CD14-positive monocyte (primary cell): ENCODE data around the gene TGFB2. TPM values are rescaled to one million over a fixed set of nuclear protein-coding genes. Genes with fewer than 3 reads are reported as not detected.

Experiments used
- DNase-seq, 3 donors: peaks; one replicate each; pipeline ENCODE4 v3.0.0-alpha.2; 2011 to 2022
- H2AFZ ChIP-seq: 2 replicates; pipeline ENCODE4 v1.6.0; 2012; ENCODE audit warnings: mild to moderate bottlenecking, low read depth, low read length, inconsistent platforms; ENCODE audit not compliant: insufficient read depth, poor library complexity, severe bottlenecking
- H3K27ac ChIP-seq, 2 donors: 1 replicate in 1 of 2; 2 replicates in 1 of 2; pipeline ENCODE4 v1.5.1; 2012 to 2013; ENCODE audit warnings: low read length in 2 of 2, control low read depth in 1 of 2, inconsistent platforms in 1 of 2, low read depth in 1 of 2, mild to moderate bottlenecking in 1 of 2
- H3K27me3 ChIP-seq, 2 donors: one replicate each; pipeline versions ENCODE4 v1.6.0 to v1.6.1; 2011 to 2013; ENCODE audit warnings: low read length in 2 of 2; ENCODE audit not compliant: control insufficient read depth in 2 of 2, insufficient read depth in 2 of 2
- H3K36me3 ChIP-seq, 2 donors: replicated peaks in 1 of 2; 1 replicate in 1 of 2; 2 replicates in 1 of 2; pipeline versions ENCODE4 v1.5.1 to v1.6.1; 2012 to 2013; ENCODE audit warnings: low read length in 2 of 2, control low read depth in 1 of 2, inconsistent platforms in 1 of 2, mild to moderate bottlenecking in 1 of 2; ENCODE audit not compliant: insufficient read depth in 2 of 2, control insufficient read depth in 1 of 2
- H3K4me1 ChIP-seq, 2 donors: 1 replicate in 1 of 2; 2 replicates in 1 of 2; pipeline versions ENCODE4 v1.5.1 to v1.6.1; 2012 to 2013; ENCODE audit warnings: low read length in 2 of 2, control low read depth in 1 of 2, inconsistent platforms in 1 of 2, mild to moderate bottlenecking in 1 of 2, moderate library complexity in 1 of 2; ENCODE audit not compliant: insufficient read depth in 2 of 2, control insufficient read depth in 1 of 2
- H3K4me2 ChIP-seq: replicated peaks from 2 replicates; pipeline ENCODE3; 2012; ENCODE audit warnings: low read length, moderate library complexity, mild to moderate bottlenecking; ENCODE audit not compliant: poor library complexity, severe bottlenecking; ENCODE audit errors: extremely low read depth
- H3K4me3 ChIP-seq, 3 experiments: fragments of 200-600 bp in 1 of 3; sonication (generic) in 1 of 3; replicated peaks in 1 of 3; 1 replicate in 2 of 3; 2 replicates in 1 of 3; pipeline ENCODE4 v1.5.1; 2011 to 2013; ENCODE audit warnings: low read length in 3 of 3, mild to moderate bottlenecking in 3 of 3, control low read depth in 2 of 3, low read depth in 2 of 3, inconsistent platforms in 1 of 3, moderate library complexity in 1 of 3
- H3K79me2 ChIP-seq: 2 replicates; pipeline ENCODE4 v1.6.0; 2012; ENCODE audit warnings: mild to moderate bottlenecking, control low read depth, inconsistent platforms, low read length, moderate library complexity; ENCODE audit not compliant: insufficient read depth
- H3K9ac ChIP-seq: 2 replicates; pipeline ENCODE4 v1.6.0; 2017; ENCODE audit warnings: low read length, mild to moderate bottlenecking; ENCODE audit not compliant: insufficient read depth, poor library complexity, severe bottlenecking
- H3K9me3 ChIP-seq, 2 donors: replicated peaks in 1 of 2; 1 replicate in 1 of 2; 2 replicates in 1 of 2; pipeline versions ENCODE4 v1.5.1 to v1.6.1; 2012 to 2013; ENCODE audit warnings: low read length in 2 of 2, control low read depth in 1 of 2; ENCODE audit not compliant: control insufficient read depth in 1 of 2, insufficient read depth in 1 of 2
- H4K20me1 ChIP-seq: 2 replicates; pipeline ENCODE4 v1.6.0; 2012; ENCODE audit warnings: mild to moderate bottlenecking, low read length, control low read depth, moderate library complexity; ENCODE audit not compliant: insufficient read depth
- H3K27ac Mint-ChIP-seq, 7 donors: one replicate each; pipeline ENCODE4 v1.8.0; 2020; ENCODE audit warnings: mild to moderate bottlenecking in 7 of 7, mixed read lengths in 7 of 7, moderate library complexity in 6 of 7, inconsistent platforms in 2 of 7
- H3K27me3 Mint-ChIP-seq, 3 donors: one replicate each; pipeline ENCODE4 v1.8.0; 2021 to 2022; ENCODE audit warnings: low read depth in 3 of 3, mild to moderate bottlenecking in 3 of 3, mixed read lengths in 3 of 3, moderate library complexity in 3 of 3, inconsistent platforms in 1 of 3
- H3K36me3 Mint-ChIP-seq, 2 donors: one replicate each; pipeline ENCODE4 v1.8.0; 2020; ENCODE audit warnings: mixed read lengths in 2 of 2, inconsistent platforms in 1 of 2, mild to moderate bottlenecking in 1 of 2
- H3K4me1 Mint-ChIP-seq: one replicate; pipeline ENCODE4 v1.8.0; 2020; ENCODE audit warnings: mild to moderate bottlenecking, mixed read lengths
- H3K4me3 Mint-ChIP-seq, 2 donors: one replicate each; pipeline ENCODE4 v1.8.0; 2020; ENCODE audit warnings: mild to moderate bottlenecking in 2 of 2, mixed read lengths in 2 of 2, moderate library complexity in 1 of 2
- H3K9me3 Mint-ChIP-seq, 7 donors: one replicate each; pipeline ENCODE4 v1.8.0; 2020 to 2022; ENCODE audit warnings: mixed read lengths in 7 of 7, mild to moderate bottlenecking in 6 of 7, moderate library complexity in 6 of 7, inconsistent platforms in 2 of 7
- WGBS: methylation state at CpG from one replicate; pipeline ENCODE4 v1.1.5; 2013; ENCODE audit warnings: missing lambda C conversion rate; ENCODE audit not compliant: insufficient coverage; 5-methylcytosine and 5-hydroxymethylcytosine counted together
- intact Hi-C, 2 donors: fragments of 100-400 bp; cut with micrococcal nuclease; formaldehyde crosslinking; loops; one replicate each; pipeline versions ENCODE4 v1.15.0 to v1.15.1; 2023
- polyA plus RNA-seq, 3 donors: library from polyadenylated mRNA; depleted of rRNA in 1 of 3; unstranded in 2 of 3; stranded (reverse) in 1 of 3; fragments of 300-500 nt in 2 of 3; fragments of >200 nt in 1 of 3; fragmentation: Illumina TruSeq in 2 of 3; gene quantifications; 1 replicate in 2 of 3; 2 replicates in 1 of 3; pipeline ENCODE4 v1.2.3, GENCODE V29; 2012 to 2021
- TF ChIP-seq, protein P1 (sequence below): fragments of 200-600 bp; IDR thresholded peaks from one replicate; pipeline ENCODE4 v1.8.0; 2022; ENCODE audit warnings: antibody characterized with exemption, mild to moderate bottlenecking

Gene TGFB2
- polyA plus RNA-seq, 3 donors: 0.01 TPM; not detected in 2

DNA sequence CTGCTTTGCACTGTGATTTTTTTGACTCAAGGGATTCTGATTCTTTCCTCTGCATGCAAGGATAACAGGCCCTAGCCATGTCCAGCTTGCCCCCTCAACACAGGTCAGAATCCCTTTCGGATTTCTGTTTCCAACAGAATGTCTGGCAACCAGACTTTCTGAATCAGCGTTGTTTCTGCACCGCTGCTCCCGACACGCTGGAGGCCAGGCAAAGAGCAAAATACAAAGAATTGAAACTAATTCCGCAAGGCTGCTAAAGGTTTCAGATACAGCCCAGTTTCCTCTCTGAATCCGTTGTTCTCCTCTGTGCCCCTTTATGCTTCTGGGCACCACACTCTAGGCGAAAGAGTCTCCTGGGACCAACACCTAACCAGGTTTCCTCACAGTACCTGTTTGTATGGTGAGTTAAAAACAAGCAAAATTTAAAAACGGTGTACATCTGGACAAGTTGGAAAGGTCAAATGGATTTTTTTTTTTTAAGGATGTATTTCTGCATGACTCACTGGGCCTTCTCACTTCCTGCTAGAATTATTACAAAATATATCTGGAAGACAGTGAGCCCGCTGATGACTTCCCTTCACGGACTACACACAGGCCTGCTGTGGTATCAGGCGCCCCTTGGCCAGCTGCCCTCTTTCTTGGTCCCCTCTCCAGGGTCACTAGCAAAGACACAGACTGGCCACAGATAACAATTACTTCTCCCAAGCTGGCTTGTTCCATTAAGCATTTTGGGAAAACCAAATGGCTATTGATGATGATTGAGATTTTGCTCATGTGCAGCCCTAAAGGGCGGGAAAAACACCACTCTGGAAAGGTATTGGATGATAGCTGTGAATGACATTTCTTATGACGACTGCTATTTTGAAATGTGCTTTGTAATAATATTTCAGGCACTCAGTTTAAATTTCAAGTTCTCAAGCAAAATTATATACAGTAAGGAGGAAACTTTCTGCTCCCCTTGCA is 118.3 kb downstream of the TGFB2 start:
- peak overlapping the region; percentile 22 to 65 (median 34) for H3K4me3 ChIP-seq
- peak; percentile 71 to 89 (median 85) for DNase-seq
- peaks cover 0 to 2% (median 2%) of the 10 kb centered on the region in 3 donors for H3K27me3 Mint-ChIP-seq
- H3K27me3 ChIP-seq: no peaks in the 10 kb centered on the region
- TF ChIP-seq, protein P1, sequence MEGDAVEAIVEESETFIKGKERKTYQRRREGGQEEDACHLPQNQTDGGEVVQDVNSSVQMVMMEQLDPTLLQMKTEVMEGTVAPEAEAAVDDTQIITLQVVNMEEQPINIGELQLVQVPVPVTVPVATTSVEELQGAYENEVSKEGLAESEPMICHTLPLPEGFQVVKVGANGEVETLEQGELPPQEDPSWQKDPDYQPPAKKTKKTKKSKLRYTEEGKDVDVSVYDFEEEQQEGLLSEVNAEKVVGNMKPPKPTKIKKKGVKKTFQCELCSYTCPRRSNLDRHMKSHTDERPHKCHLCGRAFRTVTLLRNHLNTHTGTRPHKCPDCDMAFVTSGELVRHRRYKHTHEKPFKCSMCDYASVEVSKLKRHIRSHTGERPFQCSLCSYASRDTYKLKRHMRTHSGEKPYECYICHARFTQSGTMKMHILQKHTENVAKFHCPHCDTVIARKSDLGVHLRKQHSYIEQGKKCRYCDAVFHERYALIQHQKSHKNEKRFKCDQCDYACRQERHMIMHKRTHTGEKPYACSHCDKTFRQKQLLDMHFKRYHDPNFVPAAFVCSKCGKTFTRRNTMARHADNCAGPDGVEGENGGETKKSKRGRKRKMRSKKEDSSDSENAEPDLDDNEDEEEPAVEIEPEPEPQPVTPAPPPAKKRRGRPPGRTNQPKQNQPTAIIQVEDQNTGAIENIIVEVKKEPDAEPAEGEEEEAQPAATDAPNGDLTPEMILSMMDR: no peak
- H3K36me3 ChIP-seq: no peaks in the 10 kb centered on the region
- peak overlapping the region; percentile 84 to 87 for H3K27ac ChIP-seq
- H3K9ac ChIP-seq: peak overlapping the region; percentile 42
- intact Hi-C loops: no loop called here
- no peaks in the 10 kb centered on the region for H4K20me1 ChIP-seq
- H3K4me3 Mint-ChIP-seq: peak overlapping the region; percentile 74 to 93
- H3K79me2 ChIP-seq: no peaks in the 10 kb centered on the region
- peaks cover 47 to 54% of the 10 kb centered on the region in 2 donors for H3K4me1 ChIP-seq
- peaks cover 58% of the 10 kb centered on the region for H3K4me1 Mint-ChIP-seq
- H3K9me3 ChIP-seq: no peaks in the 10 kb centered on the region
- H3K36me3 Mint-ChIP-seq: no peaks in the 10 kb centered on the region
- H3K9me3 Mint-ChIP-seq: peaks cover 0 to 2% (median 0%) of the 10 kb centered on the region in 7 donors
- peak overlapping the region; percentile 46 for H2AFZ ChIP-seq
- H3K4me2 ChIP-seq: peak overlapping the region; percentile 63
- H3K27ac Mint-ChIP-seq: peak overlapping the region; percentile 97 to 99 (median 97)
- WGBS: 2% methylated on average over 8 of the region's 14 CpGs

DNA sequence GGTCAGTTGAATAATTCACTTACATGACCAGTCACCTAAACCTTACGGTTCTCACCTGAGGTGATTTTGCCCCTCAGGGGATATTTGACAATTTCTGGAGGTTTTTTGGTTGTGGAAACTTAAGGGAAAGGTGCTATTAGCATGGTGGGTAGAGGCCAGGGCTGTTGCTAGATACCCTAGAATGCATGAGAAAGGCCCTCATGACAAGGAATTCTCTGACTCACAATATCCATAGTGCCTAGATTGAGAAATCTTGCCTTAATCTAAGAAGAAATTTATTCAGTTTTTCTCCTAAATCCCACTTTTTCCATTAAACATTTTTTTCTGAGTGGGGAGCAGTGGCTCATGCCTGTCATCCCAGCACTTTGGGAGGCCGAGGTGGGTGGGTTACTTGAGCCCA is 119.7 kb downstream of the TGFB2 start:
- H3K27ac ChIP-seq: no peak overlapping the region
- H4K20me1 ChIP-seq: no peaks in the 10 kb centered on the region
- Mint-ChIP-seq H3K4me1 (peaks cover 60% of the 10 kb centered on the region), H3K9me3 (peaks cover 0 to 2% (median 0%) of the 10 kb centered on the region in 7 donors), H3K27me3 (peaks cover 0 to 4% (median 2%) of the 10 kb centered on the region in 3 donors), H3K4me3 (no peak overlapping the region), H3K27ac (peak overlapping the region in 5 of 7 donors; percentile 33 to 85 (median 74)), H3K36me3 (no peaks in the 10 kb centered on the region)
- no peak overlapping the region for H2AFZ ChIP-seq
- H3K79me2 ChIP-seq: no peaks in the 10 kb centered on the region
- intact Hi-C loops: loop anchor here in 1 of 2 donors (5.0 kb wide), 1 partner anchor 118 kb away; the partner anchor contains the start of gene TGFB2
- no peak overlapping the region for H3K9ac ChIP-seq
- no peak for DNase-seq
- H3K4me2 ChIP-seq: no peak overlapping the region
- no peaks in the 10 kb centered on the region for H3K27me3 ChIP-seq
- no peaks in the 10 kb centered on the region for H3K9me3 ChIP-seq
- no CpG with 5 or more reads among the region's 2 CpGs for WGBS
- TF ChIP-seq, protein P1: no peak
- peaks cover 47 to 54% of the 10 kb centered on the region in 2 donors for H3K4me1 ChIP-seq
- H3K36me3 ChIP-seq: no peaks in the 10 kb centered on the region
- H3K4me3 ChIP-seq: no peak overlapping the region
